Colonic mucosa (tissue), 4 donors: Measurements from ENCODE around the gene CDH9. TPM values are rescaled to one million over a fixed set of nuclear protein-coding genes. Genes with fewer than 3 reads are reported as not detected.

Experiments
- DNase-seq: peaks from one replicate; pipeline ENCODE4 v3.0.0-alpha.2; 2020
- H3K27ac ChIP-seq: fragments of 200-600 bp; one replicate; pipeline ENCODE4 v1.8.0; 2021
- H3K27me3 ChIP-seq: fragments of 200-600 bp; one replicate; pipeline ENCODE4 v1.8.0; 2021
- H3K36me3 ChIP-seq: fragments of 200-600 bp; one replicate; pipeline ENCODE4 v1.8.0; 2021
- H3K4me1 ChIP-seq: fragments of 200-600 bp; one replicate; pipeline ENCODE4 v1.8.0; 2021; ENCODE audit warnings: mild to moderate bottlenecking
- H3K4me3 ChIP-seq: fragments of 200-600 bp; one replicate; pipeline ENCODE4 v1.8.0; 2021
- H3K9ac ChIP-seq, 2 donors: one replicate each; pipeline ENCODE4 v1.7.0; 2013; ENCODE audit warnings: control low read depth in 2 of 2, low read depth in 2 of 2, low read length in 2 of 2
- H3K9me3 ChIP-seq: fragments of 200-600 bp; one replicate; pipeline ENCODE4 v1.8.0; 2021
- intact Hi-C: fragments of 100-400 bp; cut with DNase I; formaldehyde crosslinking; loops from one replicate; pipeline ENCODE4 v1.14.1; 2022
- total RNA-seq, 2 donors: library from RNA; stranded (reverse); fragmentation: NEBNext Ultra II Directional in 1 of 2; extraction: Animal tissue kit (Norgen Biotek cat#: 25700) in 1 of 2; gene quantifications; one replicate each; pipeline ENCODE4 v1.2.1, GENCODE V29; 2021
- TF ChIP-seq, protein P1 (sequence below): fragments of 200-600 bp; IDR thresholded peaks from one replicate; pipeline ENCODE4 v1.8.0; 2022; ENCODE audit warnings: antibody characterized with exemption, mild to moderate bottlenecking
- donor health status: healthy.
- donor health status: DM: no; HTN: no; CAD: no.
- donor health status: DM: no; HTN: no; CAD: no.

Gene CDH9
- total RNA-seq, 2 donors from 2014 or later = not detected

- H3K27ac ChIP-seq = no peak overlapping the region
- intact Hi-C loops = no loop called here
- no peak overlapping the region for H3K4me3 ChIP-seq
- TF ChIP-seq, protein P1, sequence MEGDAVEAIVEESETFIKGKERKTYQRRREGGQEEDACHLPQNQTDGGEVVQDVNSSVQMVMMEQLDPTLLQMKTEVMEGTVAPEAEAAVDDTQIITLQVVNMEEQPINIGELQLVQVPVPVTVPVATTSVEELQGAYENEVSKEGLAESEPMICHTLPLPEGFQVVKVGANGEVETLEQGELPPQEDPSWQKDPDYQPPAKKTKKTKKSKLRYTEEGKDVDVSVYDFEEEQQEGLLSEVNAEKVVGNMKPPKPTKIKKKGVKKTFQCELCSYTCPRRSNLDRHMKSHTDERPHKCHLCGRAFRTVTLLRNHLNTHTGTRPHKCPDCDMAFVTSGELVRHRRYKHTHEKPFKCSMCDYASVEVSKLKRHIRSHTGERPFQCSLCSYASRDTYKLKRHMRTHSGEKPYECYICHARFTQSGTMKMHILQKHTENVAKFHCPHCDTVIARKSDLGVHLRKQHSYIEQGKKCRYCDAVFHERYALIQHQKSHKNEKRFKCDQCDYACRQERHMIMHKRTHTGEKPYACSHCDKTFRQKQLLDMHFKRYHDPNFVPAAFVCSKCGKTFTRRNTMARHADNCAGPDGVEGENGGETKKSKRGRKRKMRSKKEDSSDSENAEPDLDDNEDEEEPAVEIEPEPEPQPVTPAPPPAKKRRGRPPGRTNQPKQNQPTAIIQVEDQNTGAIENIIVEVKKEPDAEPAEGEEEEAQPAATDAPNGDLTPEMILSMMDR = no peak
- no peaks in the 10 kb centered on the region for H3K9me3 ChIP-seq
- H3K4me1 ChIP-seq = no peaks in the 10 kb centered on the region
- no peaks in the 10 kb centered on the region for H3K27me3 ChIP-seq
- no peak overlapping the region for H3K9ac ChIP-seq
- no peaks in the 10 kb centered on the region for H3K36me3 ChIP-seq
- DNase-seq = no peak
Measured at GRCh38 chr5:27048510-27048909, 10.1 kb upstream of the CDH9 start.

DNA sequence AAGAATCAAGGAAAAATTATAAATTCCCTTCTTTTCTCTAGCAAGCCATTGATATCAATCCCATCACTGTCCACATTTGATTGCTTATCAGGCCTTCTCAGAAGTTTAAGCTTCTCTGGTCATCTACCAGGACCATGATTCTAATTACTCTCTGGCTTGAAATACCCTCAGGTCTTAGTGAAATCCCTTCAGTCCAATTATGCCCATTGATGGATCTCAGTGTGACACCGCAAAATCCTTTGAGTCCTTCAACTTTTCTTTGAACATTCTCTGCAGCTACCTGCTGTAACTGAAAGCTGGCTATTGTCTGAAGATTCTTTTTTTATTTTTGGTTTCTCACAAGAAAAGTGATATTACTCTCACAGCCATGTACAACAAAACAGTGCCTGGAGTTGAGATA is 3.0 kb upstream of the CDH9 start:
- no peaks in the 10 kb centered on the region for H3K9me3 ChIP-seq
- TF ChIP-seq, protein P1 = no peak
- H3K36me3 ChIP-seq = no peaks in the 10 kb centered on the region
- no peak overlapping the region for H3K4me3 ChIP-seq
- no peak overlapping the region for H3K27ac ChIP-seq
- H3K9ac ChIP-seq = no peak overlapping the region
- no peaks in the 10 kb centered on the region for H3K4me1 ChIP-seq
- DNase-seq = no peak
- no peaks in the 10 kb centered on the region for H3K27me3 ChIP-seq
- intact Hi-C loops = no loop called here

DNA sequence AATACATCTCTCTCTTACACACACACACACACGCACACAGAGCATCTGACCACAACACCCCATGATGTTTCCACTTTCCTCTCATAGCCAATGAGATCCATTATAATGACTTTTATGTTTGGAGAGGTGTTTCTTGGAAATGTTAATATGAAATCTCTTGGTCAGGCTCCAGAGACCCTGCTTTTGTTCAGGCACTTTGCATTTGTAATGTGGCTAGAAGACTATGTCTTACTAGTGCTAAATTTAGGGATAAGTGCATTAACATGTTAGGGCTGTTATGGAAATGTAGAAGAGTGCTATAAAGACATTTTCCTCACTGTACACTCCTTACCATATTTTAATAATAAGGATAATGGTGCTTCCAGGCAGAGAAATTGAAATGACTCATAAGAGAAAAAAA is 3.8 kb downstream of the CDH9 start:
- no peak overlapping the region for H3K4me3 ChIP-seq
- H3K27me3 ChIP-seq = no peaks in the 10 kb centered on the region
- no peaks in the 10 kb centered on the region for H3K9me3 ChIP-seq
- intact Hi-C loops = no loop called here
- no peak overlapping the region for H3K9ac ChIP-seq
- no peaks in the 10 kb centered on the region for H3K36me3 ChIP-seq
- H3K27ac ChIP-seq = no peak overlapping the region
- TF ChIP-seq, protein P1 = no peak
- H3K4me1 ChIP-seq = no peaks in the 10 kb centered on the region
- no peak for DNase-seq

DNA sequence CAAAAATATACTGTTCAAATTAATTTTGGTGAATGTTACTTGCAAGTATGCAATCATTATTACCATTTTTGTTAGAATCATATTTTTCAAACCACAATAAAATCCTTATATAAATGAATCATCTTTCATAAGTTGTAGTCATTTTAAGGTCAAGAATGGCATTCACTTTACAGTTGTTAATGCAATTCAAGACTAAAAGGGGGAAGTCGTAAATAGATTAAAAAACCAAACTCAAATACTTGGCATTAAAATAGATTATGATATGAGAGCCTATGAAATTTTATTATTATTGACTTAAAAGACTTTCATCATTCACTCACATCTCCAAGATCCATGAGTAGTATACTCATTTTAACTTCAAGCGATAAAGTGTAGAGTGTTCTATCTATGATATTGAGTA is 11.6 kb downstream of the CDH9 start:
- TF ChIP-seq, protein P1 = no peak
- Histone ChIP-seq H3K9me3 (no peaks in the 10 kb centered on the region), H3K9ac (no peak overlapping the region), H3K27ac (no peak overlapping the region), H3K27me3 (no peaks in the 10 kb centered on the region), H3K36me3 (no peaks in the 10 kb centered on the region), H3K4me1 (no peaks in the 10 kb centered on the region), H3K4me3 (no peak overlapping the region)
- intact Hi-C loops = no loop called here
- DNase-seq = no peak

- Histone ChIP-seq H3K36me3 (no peaks in the 10 kb centered on the region), H3K27ac (no peak overlapping the region), H3K27me3 (no peaks in the 10 kb centered on the region), H3K9ac (no peak overlapping the region), H3K9me3 (no peaks in the 10 kb centered on the region), H3K4me3 (no peak overlapping the region), H3K4me1 (no peaks in the 10 kb centered on the region)
- TF ChIP-seq, protein P1 = no peak
- intact Hi-C loops = no loop called here
- DNase-seq = no peak
Measured at GRCh38 chr5:27026063-27026462, 12.3 kb downstream of the CDH9 start.

DNA sequence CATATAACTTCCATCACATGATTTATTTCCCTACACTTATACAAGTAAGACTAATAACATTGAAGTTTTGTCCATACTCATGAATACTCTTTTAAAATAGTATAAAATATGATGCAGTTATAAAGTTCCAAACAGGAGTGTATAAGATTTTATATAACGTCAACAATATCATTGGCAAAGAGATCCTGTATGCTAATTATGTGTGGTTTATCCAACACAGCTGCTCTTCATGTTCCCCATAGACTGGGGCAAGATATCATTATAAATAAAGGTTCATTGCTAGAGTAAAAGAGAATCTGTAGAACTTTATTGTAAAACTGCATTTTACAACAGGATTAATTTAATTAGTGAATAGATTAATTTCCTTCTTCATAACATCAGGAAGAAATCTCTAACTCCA is 16.9 kb downstream of the CDH9 start:
- no peak overlapping the region for H3K27ac ChIP-seq
- intact Hi-C loops = no loop called here
- DNase-seq = no peak
- H3K9ac ChIP-seq = no peak overlapping the region
- H3K36me3 ChIP-seq = no peaks in the 10 kb centered on the region
- TF ChIP-seq, protein P1 = no peak
- H3K4me3 ChIP-seq = no peak overlapping the region
- H3K27me3 ChIP-seq = no peaks in the 10 kb centered on the region
- H3K4me1 ChIP-seq = no peaks in the 10 kb centered on the region
- H3K9me3 ChIP-seq = no peaks in the 10 kb centered on the region
